Motor neuron (in vitro differentiated cells): ENCODE results near the gene RAB34. TPM values are rescaled to one million over a fixed set of nuclear protein-coding genes. Genes with fewer than 3 reads are reported as not detected.

ENCODE experiments used
- ATAC-seq, 8 experiments: fragments of 200-7000 bp; cut with Tn5 transposase; replicated peaks in 6 of 8; 2 replicates each; pipeline ENCODE4 v1.8.0; 2021; ENCODE audit warnings: mild to moderate bottlenecking in 8 of 8, moderate library complexity in 8 of 8
- H3K27ac ChIP-seq, 2 donors: fragments of 250-450 bp; sonication (Bioruptor Pico); 2 replicates each; pipeline ENCODE4 v1.9.0; 2021; ENCODE audit warnings: antibody characterized with exemption in 2 of 2, mild to moderate bottlenecking in 2 of 2, moderate library complexity in 1 of 2
- H3K4me1 ChIP-seq, 2 donors: fragments of 250-450 bp; sonication (Bioruptor Pico); replicated peaks in 1 of 2; 2 replicates each; pipeline ENCODE4 v1.6.1; 2021; ENCODE audit warnings: antibody characterized with exemption in 2 of 2, mild to moderate bottlenecking in 2 of 2, moderate library complexity in 1 of 2
- H3K4me3 ChIP-seq, 5 donors: fragments of 250-450 bp; sonication (Bioruptor Pico); 2 replicates each; pipeline ENCODE4 v1.9.0; 2021; ENCODE audit warnings: antibody characterized with exemption in 5 of 5, mild to moderate bottlenecking in 5 of 5, moderate library complexity in 4 of 5
- WGBS, 10 experiments: fragments of 450-650 bp; shearing (Covaris generic); methylation state at CpG; one replicate each; pipeline ENCODE4 v1.0.0; 2022; 5-methylcytosine and 5-hydroxymethylcytosine counted together
- in situ Hi-C, 9 experiments: fragments of 400-800 bp; cut with MboI; loops; one replicate each; pipeline ENCODE4 v1.15.0; 2021; ENCODE audit warnings: low sequenced_read_pairs in 9 of 9, low pct_unique_long_range_greater_than_20kb in 2 of 9; ENCODE audit not compliant: unreplicated experiment in 9 of 9
- total RNA-seq, 8 experiments: library from RNA; unstranded; fragments of 300-600 nt; gene quantifications; 2 replicates each; pipeline versions ENCODE4 v1.2.3 to v1.2.4, GENCODE V29; 2022

Gene RAB34
- total RNA-seq, 8 experiments from 2014 or later, result 9.4 to 91.5 (median 44.4) TPM

DNA sequence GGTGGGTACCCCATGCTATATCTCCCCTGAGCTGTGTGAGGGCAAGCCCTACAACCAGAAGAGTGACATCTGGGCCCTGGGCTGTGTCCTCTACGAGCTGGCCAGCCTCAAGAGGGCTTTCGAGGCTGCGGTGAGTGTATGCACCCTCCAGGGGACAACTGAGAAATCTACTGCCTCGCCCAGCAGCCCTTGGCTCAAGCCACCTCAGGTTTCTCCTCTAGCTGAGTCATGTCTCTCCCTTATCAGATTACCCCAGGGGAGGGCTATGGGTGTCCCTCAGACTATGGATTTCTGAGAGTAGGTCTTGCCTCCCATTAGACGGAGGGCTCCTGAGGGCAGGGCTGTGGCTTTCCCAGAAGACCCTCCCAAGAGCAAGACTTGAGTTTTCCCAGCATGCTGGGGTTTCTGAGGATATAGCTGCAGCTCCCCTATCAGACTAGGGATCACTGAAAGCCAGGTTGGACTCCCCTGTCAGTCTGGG lies 17.6 kb upstream of the RAB34 start:
- ATAC-seq, result peak in 3 of 8 experiments; percentile 79 to 98 (median 98)
- WGBS, 10 experiments, result 16 to 100% (median 80%) methylated on average over 1 to 3 of the region's 5 CpGs; no CpG with 5 or more reads in 5 of the 10 experiments
- H3K4me1 ChIP-seq, result no peaks in the 10 kb centered on the region
- in situ Hi-C loops, result loop anchor here in 1 of 9 experiments (25.0 kb wide), 1 partner anchor 377 kb away; no protein-coding TSS in a partner anchor
- no peak overlapping the region for H3K27ac ChIP-seq
- H3K4me3 ChIP-seq, result no peak overlapping the region

DNA sequence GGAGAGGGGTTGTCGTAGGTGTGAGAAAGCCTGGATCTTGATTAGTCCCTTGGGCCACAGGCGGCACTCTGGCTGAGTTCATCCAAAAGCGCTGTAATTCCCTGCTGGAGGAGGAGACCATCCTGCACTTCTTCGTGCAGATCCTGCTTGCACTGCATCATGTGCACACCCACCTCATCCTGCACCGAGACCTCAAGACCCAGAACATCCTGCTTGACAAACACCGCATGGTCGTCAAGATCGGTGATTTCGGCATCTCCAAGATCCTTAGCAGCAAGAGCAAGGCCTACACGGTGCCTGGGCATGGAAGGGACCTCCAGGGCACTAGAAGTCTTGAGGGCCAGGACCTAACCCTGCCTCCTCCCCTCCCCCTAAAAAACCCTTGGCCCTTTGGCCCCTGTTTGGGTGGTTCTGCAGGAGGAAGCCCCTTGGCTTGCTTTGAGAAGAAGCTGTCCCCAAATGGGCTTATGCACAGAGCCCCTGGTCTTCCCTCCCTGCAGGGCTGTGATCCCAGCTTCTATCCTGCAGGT lies 17.1 kb upstream of the RAB34 start:
- 96 to 100% (median 100%) methylated on average over 1 to 8 of the region's 10 CpGs; no CpG with 5 or more reads in 5 of the 10 experiments for WGBS, 10 experiments
- Histone ChIP-seq H3K4me1 (no peaks in the 10 kb centered on the region), H3K4me3 (no peak overlapping the region), H3K27ac (no peak overlapping the region)
- in situ Hi-C loops, result loop anchor here in 1 of 9 experiments (25.0 kb wide), 1 partner anchor 378 kb away; no protein-coding TSS in a partner anchor
- no peak for ATAC-seq

DNA sequence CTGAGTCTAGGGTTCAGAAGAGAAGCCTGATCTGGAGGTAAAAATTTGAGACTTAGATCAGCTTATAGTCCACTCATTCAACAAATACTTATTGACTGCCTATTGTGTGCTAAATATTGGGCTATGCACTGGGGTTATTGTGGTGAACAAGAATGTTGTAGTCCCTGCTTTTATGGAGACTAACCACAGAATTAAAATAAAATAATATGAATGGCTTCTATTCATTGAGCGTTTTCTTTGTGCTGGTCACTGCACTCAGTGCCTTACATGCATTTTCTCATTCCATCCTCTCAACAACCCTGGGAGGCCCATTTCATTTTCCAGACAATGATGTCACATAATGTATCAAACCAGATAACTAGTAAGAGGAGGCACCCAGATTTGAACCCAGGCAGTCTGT lies 15.7 kb upstream of the RAB34 start:
- no peak overlapping the region for H3K27ac ChIP-seq
- 0 to 100% (median 80%) methylated on average over 1 of the region's 1 CpG; no CpG with 5 or more reads in 3 of the 10 experiments for WGBS, 10 experiments
- no peak overlapping the region for H3K4me3 ChIP-seq
- ATAC-seq, result no peak
- H3K4me1 ChIP-seq, result no peaks in the 10 kb centered on the region
- in situ Hi-C loops, result loop anchor here in 1 of 9 experiments (25.0 kb wide), 1 partner anchor 379 kb away; no protein-coding TSS in a partner anchor

DNA sequence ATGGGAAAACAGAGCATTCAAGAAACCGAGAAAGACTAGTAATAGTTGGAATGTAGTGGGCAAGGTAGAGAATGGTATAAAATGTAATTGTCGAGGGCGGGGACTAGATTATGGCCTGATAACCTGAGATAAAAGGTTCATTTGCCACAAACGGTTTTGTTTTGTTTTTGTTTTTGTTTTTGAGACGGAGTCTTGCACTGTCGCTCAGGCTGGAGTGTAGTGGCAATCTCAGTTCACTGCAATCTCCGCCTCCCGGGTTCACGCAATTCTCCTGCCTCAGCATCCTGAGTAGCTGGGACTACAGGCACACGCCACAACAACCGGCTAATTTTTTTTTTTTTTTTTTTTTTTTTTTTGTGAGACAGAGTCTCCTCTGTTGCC lies 12.3 kb upstream of the RAB34 start:
- in situ Hi-C loops, result loop anchor here in 1 of 9 experiments (25.0 kb wide), 1 partner anchor 382 kb away; no protein-coding TSS in a partner anchor

DNA sequence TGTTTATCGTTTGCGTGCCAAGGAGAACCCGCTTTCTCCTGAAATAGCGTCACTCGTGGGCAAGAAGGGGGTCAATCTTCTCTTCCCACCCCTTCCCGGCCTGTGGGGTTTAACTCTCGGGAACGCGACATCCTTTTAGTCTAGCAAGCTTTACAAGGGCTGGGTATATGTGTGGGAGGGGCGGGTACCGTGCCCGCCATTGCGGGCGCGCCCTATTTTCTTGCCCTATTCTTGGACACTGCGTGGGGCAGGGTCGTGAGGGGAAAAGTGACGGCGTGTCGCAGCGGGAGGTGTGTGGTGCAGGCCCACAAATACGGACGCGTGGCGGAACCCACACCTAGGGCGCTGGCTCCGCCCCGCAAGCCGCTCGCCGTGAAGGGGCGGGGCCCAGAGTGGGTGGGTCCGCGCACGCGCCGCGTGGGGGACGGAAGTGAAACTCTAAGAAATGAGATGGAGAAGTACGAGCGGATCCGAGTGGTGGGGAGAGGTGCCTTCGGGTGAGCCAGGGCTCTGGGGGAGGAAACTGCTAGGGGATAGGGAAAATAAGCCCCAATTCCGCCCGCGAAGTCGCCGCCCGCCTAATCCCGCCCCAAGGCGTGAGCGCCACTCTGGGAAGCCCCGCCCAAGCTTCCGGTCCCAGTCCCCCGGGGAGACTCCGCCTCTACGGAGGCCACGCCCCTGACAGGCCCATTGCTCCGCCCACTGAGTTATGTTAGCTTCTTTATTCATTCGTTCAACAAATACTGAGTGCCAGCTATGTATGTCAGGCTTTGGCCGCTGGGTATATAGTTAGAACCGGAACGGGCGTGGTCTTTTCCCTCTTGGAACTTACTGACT lies 10.9 kb upstream of the RAB34 start, which contains the start of gene NEK8:
Gene NEK8 (plus strand): TSS at position 425 of the 837 bp plus-strand sequence. CDS start 26 bp downstream, at position 451.
- peak; percentile 9 to 38 (median 18) for ATAC-seq
- Histone ChIP-seq H3K4me1 (peaks cover 9 to 16% of the 10 kb centered on the region in 2 donors), H3K4me3 (peak within 1 kb of the TSS; percentile 63 to 95 (median 82)), H3K27ac (peak within 1 kb of the TSS; percentile 89 to 95)
- 0 to 3% (median 0%) methylated on average over 4 to 16 of the region's 64 CpGs; no CpG with 5 or more reads in 3 of the 10 experiments for WGBS, 10 experiments
- in situ Hi-C loops, result loop anchor here in 1 of 9 experiments (25.0 kb wide), 1 partner anchor 384 kb away; no protein-coding TSS in a partner anchor

More for the DNA sequence above, 12.3 kb upstream of the RAB34 start:
- Histone ChIP-seq H3K27ac (no peak overlapping the region), H3K4me3 (no peak overlapping the region), H3K4me1 (peaks cover 5 to 12% of the 10 kb centered on the region in 2 donors)
- ATAC-seq, result no peak
- 70 to 93% (median 89%) methylated on average over 2 to 11 of the region's 11 CpGs; no CpG with 5 or more reads in 1 of the 10 experiments for WGBS, 10 experiments

DNA sequence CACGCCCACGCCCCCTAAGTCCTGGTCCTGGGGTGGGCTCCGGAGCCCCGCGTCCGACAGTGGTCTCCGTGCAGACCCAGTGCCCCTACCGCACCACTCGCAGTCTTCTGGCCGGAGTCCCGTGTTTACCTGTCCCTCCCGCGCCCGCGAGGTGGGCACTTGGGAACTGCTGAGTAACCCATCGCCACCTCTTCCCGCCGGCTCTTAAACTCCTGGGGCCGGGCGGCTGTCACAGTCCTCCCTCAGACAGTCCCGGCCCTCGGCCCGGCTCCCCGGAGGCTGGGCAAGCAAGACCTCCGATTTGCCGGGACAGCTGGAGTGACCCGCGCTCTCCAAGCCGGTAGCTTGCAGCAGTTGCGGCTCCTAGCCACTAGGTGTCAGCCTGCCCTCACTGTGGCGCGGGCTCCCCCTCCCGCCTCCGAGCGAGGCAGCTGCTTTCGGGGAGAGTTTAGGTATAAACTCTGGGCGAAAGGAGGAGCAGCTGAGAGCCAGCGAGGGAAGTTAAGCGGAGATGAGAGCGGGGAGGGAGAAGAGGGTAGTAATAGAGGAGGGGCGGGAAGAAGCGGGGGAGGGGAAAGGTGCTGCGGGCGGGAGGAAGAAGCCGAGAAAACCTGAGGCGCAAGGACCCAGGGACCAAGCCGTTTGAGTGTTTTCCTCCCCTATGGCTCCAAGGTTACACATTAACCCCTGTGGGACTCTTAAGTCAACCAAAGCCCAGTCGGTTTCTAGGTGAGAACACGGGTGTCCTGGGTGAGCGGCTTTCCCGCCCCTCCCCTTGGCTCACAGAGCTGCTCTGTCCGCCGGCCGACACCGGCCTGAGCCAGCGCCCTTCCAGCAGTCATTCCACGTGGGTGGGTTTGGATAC lies 9.2 kb upstream of the RAB34 start:
- 0 to 7% (median 0%) methylated on average over 1 to 6 of the region's 57 CpGs; no CpG with 5 or more reads in 4 of the 10 experiments for WGBS, 10 experiments
- H3K4me1 ChIP-seq, result peaks cover 9 to 19% of the 10 kb centered on the region in 2 donors
- peak; percentile 20 to 77 (median 71) for ATAC-seq
- H3K4me3 ChIP-seq, result peak overlapping the region; percentile 63 to 95 (median 82)
- in situ Hi-C loops, result loop anchor here in 1 of 9 experiments (25.0 kb wide), 1 partner anchor 385 kb away; no protein-coding TSS in a partner anchor
- peak overlapping the region; percentile 89 to 95 for H3K27ac ChIP-seq

DNA sequence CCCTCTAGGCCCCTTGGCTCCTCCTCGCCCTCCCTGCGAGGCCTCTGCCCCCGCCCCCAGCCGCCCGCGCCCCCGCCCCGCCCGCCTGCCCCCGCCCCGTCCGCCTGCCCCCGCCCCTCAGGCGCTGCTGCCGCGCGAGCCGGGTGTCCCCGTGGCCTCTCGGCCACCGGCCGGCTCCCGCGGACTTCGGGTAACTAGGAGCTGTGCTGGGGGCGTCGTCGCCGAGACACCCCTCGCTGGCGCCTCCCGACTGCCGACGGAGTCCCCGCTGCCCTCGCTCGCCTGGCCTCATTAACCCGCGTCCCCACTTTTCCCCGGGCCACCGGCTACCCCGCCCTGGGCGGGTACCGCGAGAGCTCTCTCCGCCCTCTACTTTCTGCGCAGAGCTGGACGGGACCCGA lies 8.6 kb upstream of the RAB34 start, which contains the start of gene TLCD1:
Gene TLCD1 (minus strand): TSS at position 8 of the 401 bp plus-strand sequence. CDS start 136 bp downstream, outside the sequence.
- no CpG with 5 or more reads among the region's 49 CpGs for WGBS, 10 experiments
- Histone ChIP-seq H3K4me1 (peaks cover 13 to 25% of the 10 kb centered on the region in 2 donors), H3K4me3 (peak within 1 kb of the TSS; percentile 63 to 95 (median 82)), H3K27ac (peak within 1 kb of the TSS; percentile 89 to 95)
- in situ Hi-C loops, result loop anchor here in 1 of 9 experiments (25.0 kb wide), 1 partner anchor 386 kb away; no protein-coding TSS in a partner anchor
- peak; percentile 28 to 57 (median 47) for ATAC-seq

DNA sequence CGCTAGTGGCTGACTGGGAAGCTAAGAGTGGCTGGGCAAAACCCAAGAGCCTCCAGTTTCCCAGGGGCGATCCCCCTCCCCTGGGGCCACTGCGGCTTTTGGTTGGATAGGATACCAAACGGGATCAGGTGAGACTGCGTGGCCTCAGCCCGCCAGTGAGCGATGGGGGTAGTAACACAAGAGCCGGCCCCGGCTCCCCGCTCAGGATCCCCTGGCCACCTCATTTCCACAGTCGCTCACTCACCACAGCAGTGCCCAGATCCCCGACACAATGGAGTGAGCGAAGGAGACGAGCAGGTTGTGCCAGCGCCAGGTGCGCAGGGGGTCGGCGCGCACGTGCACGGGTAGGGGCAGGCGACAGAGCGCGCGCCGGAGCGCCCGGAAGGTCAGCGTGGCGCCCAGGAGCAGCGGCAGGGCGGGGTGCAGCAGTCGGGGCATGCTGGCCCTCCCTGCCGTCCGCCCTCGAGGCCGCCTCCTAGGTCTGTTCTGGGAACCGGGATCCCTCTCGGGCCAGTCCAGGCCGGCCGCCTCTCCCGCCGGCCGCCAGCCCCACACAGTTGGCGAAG lies 8.1 kb upstream of the RAB34 start:
- in situ Hi-C loops, result loop anchor here in 1 of 9 experiments (25.0 kb wide), 1 partner anchor 387 kb away; no protein-coding TSS in a partner anchor
- Histone ChIP-seq H3K27ac (peak overlapping the region; percentile 76 to 86), H3K4me1 (peaks cover 18 to 30% of the 10 kb centered on the region in 2 donors), H3K4me3 (peak overlapping the region; percentile 63 to 95 (median 82))
- WGBS, 10 experiments, result 0 to 12% (median 1%) methylated on average over 1 to 12 of the region's 45 CpGs; no CpG with 5 or more reads in 4 of the 10 experiments
- ATAC-seq, result peak; percentile 36 to 63 (median 58)

DNA sequence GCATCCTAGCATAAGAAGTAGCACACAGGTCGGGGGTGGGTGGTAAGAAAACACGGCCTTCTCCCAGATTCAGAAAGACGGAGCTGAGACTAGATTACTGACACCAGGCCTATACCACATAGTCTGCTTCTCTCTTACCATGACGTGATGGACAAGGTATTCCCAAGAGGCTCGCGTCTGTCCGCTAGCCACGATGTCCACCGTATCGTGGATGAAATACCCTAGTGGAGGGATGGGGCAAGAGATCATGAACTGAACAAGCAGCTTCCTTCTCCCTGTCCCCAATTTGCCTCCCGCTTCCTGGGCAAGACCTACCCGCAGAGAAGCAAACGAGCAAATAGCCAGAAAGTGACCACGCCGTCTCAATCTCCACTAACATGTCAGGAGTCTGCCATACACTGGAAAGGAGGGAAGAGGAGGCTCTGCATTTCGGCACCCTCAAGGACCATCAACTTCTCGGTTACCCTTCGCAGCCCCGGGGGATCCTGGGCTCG lies 7.5 kb upstream of the RAB34 start:
- Histone ChIP-seq H3K4me1 (peaks cover 19 to 30% of the 10 kb centered on the region in 2 donors), H3K4me3 (peak overlapping the region; percentile 63 to 95 (median 82)), H3K27ac (peak overlapping the region; percentile 76 to 86)
- peak in 3 of 8 experiments; percentile 0 to 1 (median 1) for ATAC-seq
- WGBS, 10 experiments, result 0 to 43% (median 4%) methylated on average over 1 to 9 of the region's 20 CpGs; no CpG with 5 or more reads in 2 of the 10 experiments
- in situ Hi-C loops, result loop anchor here in 1 of 9 experiments (25.0 kb wide), 1 partner anchor 387 kb away; no protein-coding TSS in a partner anchor

DNA sequence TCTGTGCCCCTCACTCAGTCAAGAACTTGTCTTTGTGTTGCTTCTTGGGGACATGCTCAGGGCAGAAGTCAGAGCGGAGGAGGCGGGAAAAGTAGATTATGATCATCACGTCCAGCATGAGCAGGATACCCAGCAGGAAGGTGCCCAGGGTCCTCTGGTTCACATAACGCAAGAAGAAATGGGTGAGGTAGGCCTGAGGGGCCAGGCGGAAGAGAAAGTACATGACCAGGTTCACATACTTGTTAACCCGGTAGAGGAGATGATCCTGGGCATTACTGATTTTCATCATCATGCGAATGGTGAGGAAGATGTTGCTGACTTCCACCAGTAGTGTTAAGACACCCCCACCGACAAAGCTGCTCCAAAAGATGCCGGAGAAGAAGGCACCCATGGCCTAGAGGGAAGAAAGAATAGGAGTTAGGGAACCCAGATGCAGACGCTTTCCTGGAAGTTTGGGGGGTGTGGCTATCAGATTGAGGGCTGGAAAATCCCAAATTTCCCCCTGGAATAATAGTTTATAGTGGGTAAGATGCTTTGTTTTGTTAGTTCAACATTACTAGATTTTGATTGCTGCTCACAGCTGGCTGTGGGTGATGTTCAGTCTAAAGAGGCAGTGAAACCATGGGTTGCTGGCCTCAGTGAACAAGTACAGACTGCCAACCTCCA lies 7.0 kb upstream of the RAB34 start:
- H3K4me3 ChIP-seq, result peak overlapping the region in 3 of 5 donors; percentile 63 to 89 (median 82)
- 68 to 100% (median 78%) methylated on average over 1 to 9 of the region's 10 CpGs; no CpG with 5 or more reads in 3 of the 10 experiments for WGBS, 10 experiments
- ATAC-seq, result no peak
- in situ Hi-C loops, result loop anchor here in 2 of 9 experiments (25.0 kb wide), 2 partner anchors 112 to 388 kb away; partner anchors contain the start of gene RSKR (in 1 of the 2)
- peak overlapping the region; percentile 76 to 86 for H3K27ac ChIP-seq
- H3K4me1 ChIP-seq, result peaks cover 19 to 30% of the 10 kb centered on the region in 2 donors
